Kidney capillary endothelial cell (primary cell): ENCODE measurements around the gene C1QTNF1.

Source experiments
- DNase-seq: peaks from one replicate; pipeline ENCODE4 v3.0.0-alpha.2; 2018; ENCODE audit warnings: low spot score

C1QTNF1 gene

GRCh38 chr17:79023886-79024771 lies at the start of gene C1QTNF1:
Gene C1QTNF1 (plus strand): TSS chr17:79024169. CDS start chr17:79043969, 19,800 bp downstream.
- no peak for DNase-seq

GRCh38 chr17:78974635-78975591 lies 49.1 kb upstream of the C1QTNF1 start:
- no peak for DNase-seq

GRCh38 chr17:78976907-78977680 lies 46.9 kb upstream of the C1QTNF1 start:
- no peak for DNase-seq

DNA sequence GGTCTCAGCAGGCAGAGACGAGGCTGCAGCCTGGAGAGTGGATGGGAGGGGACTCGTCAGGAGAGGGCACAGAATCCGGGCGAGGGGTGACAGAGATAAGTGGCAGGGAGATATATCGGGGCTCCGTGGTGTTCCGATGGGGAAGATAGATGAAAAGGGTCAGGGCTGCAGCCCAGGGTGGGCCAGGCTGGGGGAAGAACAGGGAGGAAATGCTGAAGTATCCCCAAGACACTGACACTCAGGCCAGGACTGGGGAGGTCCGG lies 46.4 kb upstream of the C1QTNF1 start:
- no peak for DNase-seq

DNA sequence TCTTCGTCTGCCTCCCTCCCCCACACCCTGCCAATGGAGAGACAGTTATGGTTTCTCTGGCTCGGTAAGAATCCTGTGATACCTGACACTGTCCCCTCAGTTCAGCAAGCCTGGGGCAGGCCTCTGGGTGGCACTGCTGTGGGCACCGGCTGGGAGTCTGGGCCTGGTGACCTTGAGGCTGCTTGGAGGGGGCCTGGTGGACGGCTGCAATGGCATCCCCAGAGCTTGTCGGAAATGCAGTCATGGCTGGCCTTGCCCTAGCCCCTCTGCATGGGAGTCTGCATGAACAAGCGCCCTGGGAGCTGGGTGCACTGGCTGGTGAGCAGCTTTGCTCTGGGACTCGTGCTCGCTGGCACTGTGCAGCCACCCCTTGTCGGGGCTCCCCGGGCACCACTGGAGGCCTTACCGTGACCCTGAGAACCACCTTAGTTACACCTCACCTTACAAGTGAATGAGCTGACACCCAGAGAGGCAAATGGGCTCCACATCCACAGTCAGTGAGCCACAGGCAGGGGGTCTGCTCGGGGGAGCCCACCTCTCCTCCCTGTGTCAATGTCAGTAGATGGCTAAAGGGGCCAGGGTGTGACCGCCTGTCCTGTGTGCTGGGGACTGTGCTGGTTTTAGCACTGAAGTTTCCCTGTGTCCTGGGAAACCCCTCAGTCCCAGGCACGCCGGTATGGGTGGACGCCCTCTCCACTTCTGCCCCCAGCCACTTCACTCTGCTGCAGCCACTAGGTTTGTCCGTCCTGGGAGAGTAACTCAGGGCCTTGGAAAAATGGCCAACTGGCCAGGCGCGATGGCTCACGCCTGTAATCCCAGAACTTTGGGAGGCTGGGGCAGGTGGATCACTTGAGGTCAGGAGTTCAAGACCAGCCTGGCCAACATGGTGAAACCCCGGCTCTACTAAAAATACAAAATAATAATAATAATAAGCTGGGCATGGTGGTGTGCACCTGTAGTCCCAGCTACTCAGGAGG lies 45.7 kb upstream of the C1QTNF1 start:
- no peak for DNase-seq

GRCh38 chr17:78979780-78980623 lies 44.0 kb upstream of the C1QTNF1 start, which contains the start of gene LGALS3BP:
Gene LGALS3BP (minus strand): TSS chr17:78979923. CDS start chr17:78977191, 2,732 bp downstream.
- no peak for DNase-seq

DNA sequence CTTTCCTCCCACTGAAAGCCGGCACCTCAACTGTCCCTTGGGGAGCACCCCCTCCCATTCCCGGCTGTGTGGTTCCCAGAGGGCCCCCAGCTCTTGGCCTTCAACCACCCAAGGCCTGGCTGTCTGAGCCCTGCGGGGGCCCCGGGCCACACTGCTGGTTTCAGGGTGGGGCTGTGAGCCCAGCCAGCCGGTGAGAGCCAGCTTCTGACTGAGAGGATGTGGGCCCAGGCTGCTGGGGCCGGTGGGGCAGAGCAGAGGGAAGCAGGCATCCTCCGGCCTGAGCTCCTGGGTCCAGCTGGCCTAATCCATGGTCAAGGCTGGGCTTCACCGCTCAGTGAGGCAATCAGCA lies 43.4 kb upstream of the C1QTNF1 start:
- DNase-seq = no peak

GRCh38 chr17:78981010-78981888 lies 42.7 kb upstream of the C1QTNF1 start:
- no peak for DNase-seq

DNA sequence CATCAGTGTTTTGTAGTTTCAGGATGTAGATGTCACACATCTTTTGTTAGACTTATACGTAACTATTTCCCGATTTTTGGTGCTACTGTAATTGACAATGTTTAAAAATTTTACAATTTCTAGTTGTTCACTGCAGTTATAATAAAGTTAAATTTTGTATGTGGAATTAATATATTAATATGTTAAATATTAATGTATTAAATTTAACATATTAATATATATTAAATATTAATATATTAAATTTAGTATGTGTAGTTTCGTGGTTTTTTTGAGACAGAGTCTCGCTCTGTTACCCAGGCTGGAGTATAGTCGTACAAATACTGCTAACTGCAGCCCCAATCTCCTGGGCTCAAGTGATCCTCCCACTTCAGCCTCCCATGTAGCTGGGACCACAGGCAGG lies 38.6 kb upstream of the C1QTNF1 start:
- DNase-seq = no peak

DNA sequence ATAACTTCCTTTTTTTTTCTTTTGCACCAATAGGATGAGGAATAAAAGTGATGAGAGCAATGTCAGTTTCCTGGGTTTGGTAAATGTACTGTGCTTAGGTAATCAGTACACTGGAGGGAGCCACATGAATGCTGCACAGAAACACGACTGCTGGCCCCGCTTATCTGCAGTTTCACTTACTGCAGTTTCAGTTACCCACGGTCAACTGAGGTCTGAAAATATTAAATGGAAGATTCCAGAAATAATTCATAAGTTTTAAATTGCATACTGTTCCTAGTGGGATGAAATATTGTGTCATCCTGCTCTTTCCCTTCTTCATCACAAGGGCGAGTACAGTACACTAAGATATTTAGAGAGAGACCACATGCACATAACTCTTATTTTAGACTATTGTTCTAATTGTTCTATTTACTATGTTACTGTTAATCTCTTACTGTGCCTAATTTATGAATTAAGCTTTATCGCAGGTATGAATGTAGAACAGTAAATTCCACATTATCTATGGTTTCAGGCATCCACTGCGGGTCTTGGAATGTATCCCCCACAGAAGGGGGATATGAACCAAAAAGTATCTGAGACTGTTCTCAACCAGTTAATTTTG lies 37.8 kb upstream of the C1QTNF1 start:
- DNase-seq = no peak

DNA sequence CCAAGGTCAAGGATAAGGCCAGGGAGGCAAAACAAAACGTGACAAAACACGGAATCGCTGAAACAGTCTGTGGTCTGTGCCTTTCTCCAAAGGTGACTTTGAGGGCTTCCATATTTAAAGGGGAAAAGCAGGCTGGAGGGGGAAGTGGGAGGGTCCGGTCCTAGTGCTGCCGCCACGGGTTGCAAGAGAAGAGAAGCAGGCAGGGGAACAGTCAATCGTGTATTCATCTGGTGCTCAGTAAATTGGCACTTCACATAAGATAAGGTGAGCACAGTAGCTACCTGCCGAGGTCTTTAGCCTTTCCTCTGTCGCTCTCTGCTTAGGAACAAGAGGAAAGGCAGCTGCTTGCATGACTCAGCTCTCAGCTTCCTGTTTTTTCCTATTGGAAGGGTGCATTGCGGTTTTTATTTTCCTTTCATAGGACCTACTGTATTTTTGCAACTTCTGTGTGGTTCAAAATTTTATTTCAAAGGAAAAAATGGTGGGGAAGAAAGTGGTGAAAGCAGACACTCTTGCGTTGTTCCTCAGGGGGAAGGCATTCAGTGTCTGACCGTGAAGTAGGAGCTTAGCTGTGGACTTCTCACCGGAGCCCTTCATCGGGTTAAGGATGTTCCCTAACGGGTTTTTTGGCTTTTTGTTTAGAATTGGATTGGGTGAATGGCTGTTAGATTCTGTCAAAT lies 37.2 kb upstream of the C1QTNF1 start:
- DNase-seq = peak; percentile 52

DNA sequence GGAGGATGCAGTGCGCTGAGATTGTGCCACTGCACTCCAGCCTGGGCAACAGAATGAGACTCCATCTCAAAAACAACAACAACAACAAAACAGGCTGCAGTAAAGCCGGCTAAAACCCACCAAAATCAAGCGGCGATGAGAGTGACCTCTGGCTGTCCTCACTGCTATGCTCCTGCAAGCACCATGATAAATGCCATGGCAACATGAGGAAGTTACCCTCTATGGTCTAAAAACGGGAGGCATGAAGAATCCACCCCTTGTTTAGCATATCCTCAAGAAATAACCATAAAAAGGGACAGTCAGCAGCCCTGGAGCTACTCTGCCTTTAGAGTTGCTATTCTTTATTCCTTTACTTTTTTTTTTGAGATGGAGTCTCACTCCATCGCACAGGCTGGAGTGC lies 35.8 kb upstream of the C1QTNF1 start:
- no peak for DNase-seq

GRCh38 chr17:78990349-78991016 lies 33.5 kb upstream of the C1QTNF1 start:
- DNase-seq = no peak

DNA sequence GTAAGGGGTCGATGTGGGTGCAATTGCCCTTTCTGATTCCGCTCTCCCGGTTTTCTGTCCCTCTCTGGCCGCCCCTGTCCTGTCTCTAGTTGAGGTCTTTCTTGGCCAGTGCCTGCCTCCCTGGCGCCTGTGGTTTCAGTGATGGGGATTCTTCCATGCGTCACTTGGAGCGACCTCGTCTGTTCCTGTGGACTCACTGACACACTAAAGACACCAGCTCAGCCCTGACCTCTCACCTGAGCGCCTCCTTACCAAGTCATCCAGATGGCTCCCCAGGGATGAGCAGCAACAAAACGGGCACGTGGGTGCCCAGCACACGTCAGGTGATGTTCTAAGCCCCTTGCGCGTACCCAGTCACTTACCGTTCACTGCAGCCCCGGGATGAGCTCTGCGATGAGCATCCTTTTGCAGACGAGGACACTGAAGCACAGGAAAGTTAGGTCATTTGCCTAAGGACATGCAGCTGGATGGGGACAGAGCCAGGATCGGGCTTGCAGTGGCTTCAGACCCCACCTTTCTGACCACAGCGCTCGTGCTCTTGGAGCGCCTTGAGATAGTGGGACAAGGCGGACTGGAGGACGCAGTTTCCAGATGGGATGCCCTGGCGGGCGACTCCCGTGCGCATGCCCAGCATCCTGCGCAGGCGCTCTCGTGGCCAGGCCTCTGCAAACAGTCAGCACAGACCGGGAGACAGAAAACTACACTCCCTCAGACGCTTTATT lies 32.8 kb upstream of the C1QTNF1 start:
- no peak for DNase-seq

GRCh38 chr17:78991906-78992532 lies 31.9 kb upstream of the C1QTNF1 start:
- no peak for DNase-seq

- no peak for DNase-seq
Observed at GRCh38 chr17:78992542-78993212, 31.3 kb upstream of the C1QTNF1 start.
